Stimulated activated naive B cell treated with anti-CD40 and anti-IgM and Interleukin-4, amounts not matched to agents 10 μg/mL and 1 μg/mL and 100 μg/mL, for 72 hours (primary cell): ENCODE measurements around the gene NPPA.

Experiments used
- ATAC-seq, 2 donors: fragments of 150-1000 bp; cut with Tn5 transposase; replicated peaks; 2 replicates each; pipeline ENCODE4 v1.10.0; 2021; ENCODE audit warnings: moderate library complexity in 1 of 2
- DNase-seq: peaks from one replicate; pipeline ENCODE4 v3.0.0; 2021
- H3K27ac Mint-ChIP-seq: one replicate; pipeline ENCODE4 v1.8.0; 2022; ENCODE audit warnings: mild to moderate bottlenecking, mixed read lengths
- H3K27me3 Mint-ChIP-seq, 2 donors: one replicate each; pipeline ENCODE4 v1.8.0; 2022; ENCODE audit warnings: mixed read lengths in 2 of 2
- H3K36me3 Mint-ChIP-seq, 2 donors: one replicate each; pipeline ENCODE4 v1.8.0; 2022; ENCODE audit warnings: mixed read lengths in 2 of 2, mild to moderate bottlenecking in 1 of 2
- H3K4me1 Mint-ChIP-seq, 2 donors: one replicate each; pipeline ENCODE4 v1.8.0; 2022; ENCODE audit warnings: mixed read lengths in 2 of 2, mild to moderate bottlenecking in 1 of 2
- H3K4me3 Mint-ChIP-seq, 2 donors: one replicate each; pipeline ENCODE4 v1.8.0; 2022; ENCODE audit warnings: mild to moderate bottlenecking in 2 of 2, mixed read lengths in 2 of 2, moderate library complexity in 1 of 2
- H3K9me3 Mint-ChIP-seq, 2 donors: one replicate each; pipeline ENCODE4 v1.8.0; 2022; ENCODE audit warnings: mixed read lengths in 2 of 2, mild to moderate bottlenecking in 1 of 2

NPPA gene

GRCh38 chr1:11860587-11860986, 13.0 kb upstream of the NPPA start:
- no peak overlapping the region for H3K4me3 Mint-ChIP-seq
- no peak for ATAC-seq
- H3K27me3 Mint-ChIP-seq = peaks cover 47 to 64% of the 10 kb centered on the region in 2 donors
- DNase-seq = no peak
- H3K27ac Mint-ChIP-seq = no peak overlapping the region
- no peaks in the 10 kb centered on the region for H3K9me3 Mint-ChIP-seq
- no peaks in the 10 kb centered on the region for H3K36me3 Mint-ChIP-seq
- peaks cover 0 to 6% of the 10 kb centered on the region in 2 donors for H3K4me1 Mint-ChIP-seq

GRCh38 chr1:11860083-11860482, 12.5 kb upstream of the NPPA start:
- Mint-ChIP-seq H3K4me1 (peaks cover 0 to 6% of the 10 kb centered on the region in 2 donors), H3K27me3 (peaks cover 47 to 64% of the 10 kb centered on the region in 2 donors), H3K27ac (no peak overlapping the region), H3K9me3 (no peaks in the 10 kb centered on the region), H3K4me3 (no peak overlapping the region), H3K36me3 (no peaks in the 10 kb centered on the region)
- DNase-seq (no peak), ATAC-seq (no peak)

GRCh38 chr1:11858968-11859871, 11.6 kb upstream of the NPPA start:
- peak; percentile 33 for DNase-seq

GRCh38 chr1:11858613-11858967, 11.0 kb upstream of the NPPA start, which contains the start of gene NPPB:
TSS of gene NPPB (minus strand) at chr1:11858945. CDS start at chr1:11858833, 112 bp downstream.
- H3K36me3 Mint-ChIP-seq = no peaks in the 10 kb centered on the region

More at GRCh38 chr1:11858968-11859871, 11.6 kb upstream of the NPPA start:
- Mint-ChIP-seq H3K27me3 (peaks cover 42 to 58% of the 10 kb centered on the region in 2 donors), H3K4me3 (no peak overlapping the region), H3K9me3 (no peaks in the 10 kb centered on the region), H3K36me3 (no peaks in the 10 kb centered on the region), H3K27ac (no peak overlapping the region), H3K4me1 (peaks cover 0 to 6% of the 10 kb centered on the region in 2 donors)
- peak; percentile 67 to 81 for ATAC-seq

GRCh38 chr1:11858158-11858557, 10.6 kb upstream of the NPPA start:
- H3K4me3 Mint-ChIP-seq = no peak overlapping the region

More at GRCh38 chr1:11858613-11858967, 11.0 kb upstream of the NPPA start, which contains the start of gene NPPB:
- Mint-ChIP-seq H3K27ac (no peak within 1 kb of the TSS), H3K9me3 (no peaks in the 10 kb centered on the region), H3K4me1 (peaks cover 0 to 6% of the 10 kb centered on the region in 2 donors), H3K4me3 (no peak within 1 kb of the TSS), H3K27me3 (peaks cover 43 to 58% of the 10 kb centered on the region in 2 donors)
- no peak for DNase-seq
- no peak for ATAC-seq

GRCh38 chr1:11857164-11857851, 9.7 kb upstream of the NPPA start:
- DNase-seq (no peak), ATAC-seq (peak; percentile 53 to 67)
- H3K4me3 Mint-ChIP-seq = no peak overlapping the region
- H3K9me3 Mint-ChIP-seq = no peaks in the 10 kb centered on the region
- H3K4me1 Mint-ChIP-seq = peaks cover 0 to 6% of the 10 kb centered on the region in 2 donors
- H3K36me3 Mint-ChIP-seq = no peaks in the 10 kb centered on the region
- H3K27ac Mint-ChIP-seq = no peak overlapping the region
- H3K27me3 Mint-ChIP-seq = peaks cover 41 to 52% of the 10 kb centered on the region in 2 donors

More at GRCh38 chr1:11858158-11858557, 10.6 kb upstream of the NPPA start:
- H3K9me3 Mint-ChIP-seq = no peaks in the 10 kb centered on the region
- no peak overlapping the region for H3K27ac Mint-ChIP-seq
- DNase-seq = no peak
- H3K27me3 Mint-ChIP-seq = peaks cover 46 to 58% of the 10 kb centered on the region in 2 donors
- no peaks in the 10 kb centered on the region for H3K36me3 Mint-ChIP-seq
- no peak for ATAC-seq
- H3K4me1 Mint-ChIP-seq = peaks cover 0 to 6% of the 10 kb centered on the region in 2 donors

- no peak for DNase-seq
- ATAC-seq = no peak
- peaks cover 0 to 7% of the 10 kb centered on the region in 2 donors for H3K4me1 Mint-ChIP-seq
- H3K36me3 Mint-ChIP-seq = peaks cover 0 to under 1% of the 10 kb centered on the region in 2 donors
- no peaks in the 10 kb centered on the region for H3K9me3 Mint-ChIP-seq
- no peak overlapping the region for H3K4me3 Mint-ChIP-seq
- peaks cover 37 to 46% of the 10 kb centered on the region in 2 donors for H3K27me3 Mint-ChIP-seq
- no peak overlapping the region for H3K27ac Mint-ChIP-seq
Measured at GRCh38 chr1:11856698-11857097, 9.1 kb upstream of the NPPA start.

- Mint-ChIP-seq H3K9me3 (no peaks in the 10 kb centered on the region), H3K27me3 (peaks cover 27 to 35% of the 10 kb centered on the region in 2 donors), H3K27ac (no peak overlapping the region), H3K36me3 (peaks cover 2 to 7% of the 10 kb centered on the region in 2 donors), H3K4me1 (peaks cover 5 to 13% of the 10 kb centered on the region in 2 donors), H3K4me3 (no peak overlapping the region)
- DNase-seq (no peak), ATAC-seq (peak in 1 of 2 donors; percentile 46)
Measured at GRCh38 chr1:11855430-11855829, 7.8 kb upstream of the NPPA start.

- Mint-ChIP-seq H3K9me3 (no peaks in the 10 kb centered on the region), H3K27ac (no peak overlapping the region), H3K36me3 (peaks cover 8 to 10% of the 10 kb centered on the region in 2 donors), H3K4me3 (peak overlapping the region in 1 of 2 donors; percentile 47), H3K4me1 (peaks cover 8 to 16% of the 10 kb centered on the region in 2 donors), H3K27me3 (peaks cover 18 to 26% of the 10 kb centered on the region in 2 donors)
- ATAC-seq (no peak), DNase-seq (no peak)
Measured at GRCh38 chr1:11854519-11854918, 6.9 kb upstream of the NPPA start.

- Mint-ChIP-seq H3K9me3 (no peaks in the 10 kb centered on the region), H3K4me1 (peaks cover 10 to 13% of the 10 kb centered on the region in 2 donors), H3K4me3 (peak overlapping the region in 1 of 2 donors; percentile 21), H3K27ac (peak overlapping the region; percentile 70), H3K27me3 (peaks cover 0 to 4% of the 10 kb centered on the region in 2 donors), H3K36me3 (peaks cover 24 to 30% of the 10 kb centered on the region in 2 donors)
- ATAC-seq = no peak
- DNase-seq = no peak
Measured at GRCh38 chr1:11851180-11851579, 3.6 kb upstream of the NPPA start.

- Mint-ChIP-seq H3K27me3 (peaks cover 0 to 4% of the 10 kb centered on the region in 2 donors), H3K4me3 (no peak overlapping the region), H3K4me1 (peaks cover 10 to 13% of the 10 kb centered on the region in 2 donors), H3K27ac (no peak overlapping the region), H3K9me3 (no peaks in the 10 kb centered on the region), H3K36me3 (peaks cover 34 to 39% of the 10 kb centered on the region in 2 donors)
- ATAC-seq (no peak), DNase-seq (no peak)
Measured at GRCh38 chr1:11850156-11850555, 2.6 kb upstream of the NPPA start.

- peaks cover 15 to 21% of the 10 kb centered on the region in 2 donors for H3K4me1 Mint-ChIP-seq
- H3K27me3 Mint-ChIP-seq = peaks cover 0 to under 1% of the 10 kb centered on the region in 2 donors
- DNase-seq = no peak
Measured at GRCh38 chr1:11848373-11848700, 754 bp upstream of the NPPA start.

GRCh38 chr1:11845641-11846335, 1.8 kb downstream of the NPPA start:
- Mint-ChIP-seq H3K27me3 (no peaks in the 10 kb centered on the region), H3K36me3 (peaks cover 67 to 72% of the 10 kb centered on the region in 2 donors), H3K4me1 (peaks cover 29 to 40% of the 10 kb centered on the region in 2 donors), H3K27ac (no peak overlapping the region), H3K9me3 (no peaks in the 10 kb centered on the region), H3K4me3 (no peak overlapping the region)
- ATAC-seq (peak in 1 of 2 donors; percentile 18), DNase-seq (no peak)

More at GRCh38 chr1:11848373-11848700, 754 bp upstream of the NPPA start:
- Mint-ChIP-seq H3K36me3 (peaks cover 45 to 56% of the 10 kb centered on the region in 2 donors), H3K9me3 (no peaks in the 10 kb centered on the region), H3K4me3 (no peak overlapping the region), H3K27ac (peak overlapping the region; percentile 51)
- ATAC-seq = no peak
